ENCODE data around the gene PCDH20.
"Not testable (repeated sequence)": the region's sequence is repeated elsewhere in the genome, so short reads cannot be mapped to it uniquely, and the experiment has no call there.

Gene PCDH20

GRCh38 chr13:61383111-61383510 lies 32.5 kb downstream of the PCDH20 start:
- H3K4me1 ChIP-seq (ENCODE audit: insufficient read depth, low read length, severe bottlenecking), result no peaks in the 10 kb centered on the region
- H3K4me2 ChIP-seq (ENCODE audit: low read length), result no peak overlapping the region
- no peaks in the 10 kb centered on the region for H3F3A ChIP-seq (ENCODE audit: insufficient read depth, low read length)
- no peaks in the 10 kb centered on the region for H3K9me3 ChIP-seq (ENCODE audit: low read length)
- H3K4me3 ChIP-seq (ENCODE audit: low read depth, low read length, poor library complexity, severe bottlenecking), result no peak overlapping the region
- H3K27ac ChIP-seq (ENCODE audit: low read depth, low read length, poor library complexity, severe bottlenecking), result no peak overlapping the region
- TF ChIP-seq CTCF (IDR thresholded peaks at IDR 0.05; ENCODE audit: low read length), result no peak
- TF ChIP-seq EZH2 (IDR thresholded peaks at IDR 0.05; ENCODE audit: borderline replicate concordance, low read length), result no peak
- no peaks in the 10 kb centered on the region for H3K9me2 ChIP-seq (ENCODE audit: low read depth, low read length)
- no peaks in the 10 kb centered on the region for H3K36me3 ChIP-seq (ENCODE audit: insufficient read depth, low read length)
- H3K79me2 ChIP-seq (ENCODE audit: insufficient read depth, low read length), result no peaks in the 10 kb centered on the region
- H4K20me1 ChIP-seq (ENCODE audit: insufficient read depth, low read length), result no peaks in the 10 kb centered on the region
- H3K27me3 ChIP-seq (ENCODE audit: insufficient read depth, low read length), result no peaks in the 10 kb centered on the region
- no peak overlapping the region for H2AFZ ChIP-seq (ENCODE audit: low read length)
- no peak overlapping the region for H3K9ac ChIP-seq (ENCODE audit: low read length)

GRCh38 chr13:61370520-61370919 lies 45.1 kb downstream of the PCDH20 start:
- Histone ChIP-seq H3K9ac (ENCODE audit: low read length) (no peak overlapping the region), H3K9me3 (ENCODE audit: low read length) (no peaks in the 10 kb centered on the region), H3K9me2 (ENCODE audit: low read depth, low read length) (no peaks in the 10 kb centered on the region), H3K27ac (ENCODE audit: low read depth, low read length, poor library complexity, severe bottlenecking) (no peak overlapping the region), H3K27me3 (ENCODE audit: insufficient read depth, low read length) (no peaks in the 10 kb centered on the region), H2AFZ (ENCODE audit: low read length) (no peak overlapping the region), H3K4me2 (ENCODE audit: low read length) (no peak overlapping the region), H3K79me2 (ENCODE audit: insufficient read depth, low read length) (no peaks in the 10 kb centered on the region), H3F3A (ENCODE audit: insufficient read depth, low read length) (0 out of 2 replicates have a peak, but pooled peaks cover 5% of the 10 kb centered on the region), H4K20me1 (ENCODE audit: insufficient read depth, low read length) (no peaks in the 10 kb centered on the region), H3K4me1 (ENCODE audit: insufficient read depth, low read length, severe bottlenecking) (no peaks in the 10 kb centered on the region), H3K36me3 (ENCODE audit: insufficient read depth, low read length) (no peaks in the 10 kb centered on the region), H3K4me3 (ENCODE audit: low read depth, low read length, poor library complexity, severe bottlenecking) (no peak overlapping the region)
- TF ChIP-seq CTCF (IDR thresholded peaks at IDR 0.05; ENCODE audit: low read length), result no peak
- no peak for TF ChIP-seq EZH2 (IDR thresholded peaks at IDR 0.05; ENCODE audit: borderline replicate concordance, low read length)

- not testable (repeated sequence) for H3K27ac ChIP-seq (ENCODE audit: low read depth, low read length, poor library complexity, severe bottlenecking); H3K4me1 ChIP-seq (ENCODE audit: insufficient read depth, low read length, severe bottlenecking); H3K79me2 ChIP-seq (ENCODE audit: insufficient read depth, low read length); H3K36me3 ChIP-seq (ENCODE audit: insufficient read depth, low read length); H3K9ac ChIP-seq (ENCODE audit: low read length); H3K9me3 ChIP-seq (ENCODE audit: low read length); H3F3A ChIP-seq (ENCODE audit: insufficient read depth, low read length); H3K4me3 ChIP-seq (ENCODE audit: low read depth, low read length, poor library complexity, severe bottlenecking); H4K20me1 ChIP-seq (ENCODE audit: insufficient read depth, low read length); H2AFZ ChIP-seq (ENCODE audit: low read length); H3K27me3 ChIP-seq (ENCODE audit: insufficient read depth, low read length); H3K9me2 ChIP-seq (ENCODE audit: low read depth, low read length); H3K4me2 ChIP-seq (ENCODE audit: low read length)
Measured at GRCh38 chr13:61364690-61365089, 51.0 kb downstream of the PCDH20 start.

- no peaks in the 10 kb centered on the region for H4K20me1 ChIP-seq (ENCODE audit: insufficient read depth, low read length)
- H3K27ac ChIP-seq (ENCODE audit: low read depth, low read length, poor library complexity, severe bottlenecking), result no peak overlapping the region
- TF ChIP-seq CTCF (IDR thresholded peaks at IDR 0.05; ENCODE audit: low read length) (no peak), EZH2 (IDR thresholded peaks at IDR 0.05; ENCODE audit: borderline replicate concordance, low read length) (no peak)
- H3K79me2 ChIP-seq (ENCODE audit: insufficient read depth, low read length), result no peaks in the 10 kb centered on the region
- H3K27me3 ChIP-seq (ENCODE audit: insufficient read depth, low read length), result no peaks in the 10 kb centered on the region
- H3F3A ChIP-seq (ENCODE audit: insufficient read depth, low read length), result no peaks in the 10 kb centered on the region
- no peaks in the 10 kb centered on the region for H3K4me1 ChIP-seq (ENCODE audit: insufficient read depth, low read length, severe bottlenecking)
- no peak overlapping the region for H3K4me2 ChIP-seq (ENCODE audit: low read length)
- H3K9me3 ChIP-seq (ENCODE audit: low read length), result no peaks in the 10 kb centered on the region
- no peak overlapping the region for H3K9ac ChIP-seq (ENCODE audit: low read length)
- H3K9me2 ChIP-seq (ENCODE audit: low read depth, low read length), result no peaks in the 10 kb centered on the region
- H3K36me3 ChIP-seq (ENCODE audit: insufficient read depth, low read length), result no peaks in the 10 kb centered on the region
- no peak overlapping the region for H2AFZ ChIP-seq (ENCODE audit: low read length)
- no peak overlapping the region for H3K4me3 ChIP-seq (ENCODE audit: low read depth, low read length, poor library complexity, severe bottlenecking)
Measured at GRCh38 chr13:61362522-61362921, 53.1 kb downstream of the PCDH20 start.

Data from OCI-LY1 (cell line).